HEK293 (cell line): ENCODE data around the gene SLC35E2B.

Source experiments
- MYNN ChIP-seq: fragments of 450-650 bp; formaldehyde crosslinking; IDR thresholded peaks from 2 replicates; pipeline ENCODE4 v1.5.1; 2016; ENCODE audit warnings: missing biosample characterization, missing genetic modification characterization, borderline replicate concordance
- YY1 ChIP-seq: fragments of 450-650 bp; formaldehyde crosslinking; IDR thresholded peaks from 2 replicates; pipeline ENCODE4 v1.5.1; 2018; ENCODE audit warnings: missing biosample characterization, missing genetic modification characterization
- ZBTB7A ChIP-seq: fragments of 450-650 bp; formaldehyde crosslinking; IDR thresholded peaks from 2 replicates; pipeline ENCODE4 v1.5.1; 2016; ENCODE audit warnings: low read depth, missing biosample characterization, missing genetic modification characterization
- ZBTB8A ChIP-seq: fragments of 450-650 bp; formaldehyde crosslinking; IDR thresholded peaks from 2 replicates; pipeline ENCODE4 v1.5.1; 2016; ENCODE audit warnings: missing biosample characterization, missing genetic modification characterization
- ZNF391 ChIP-seq: fragments of 450-650 bp; formaldehyde crosslinking; IDR thresholded peaks from 2 replicates; pipeline ENCODE4 v1.5.1; 2016; ENCODE audit warnings: low read depth, missing biosample characterization, missing genetic modification characterization, borderline replicate concordance
- ZNF449 ChIP-seq: fragments of 450-650 bp; formaldehyde crosslinking; IDR thresholded peaks from 2 replicates; pipeline ENCODE4 v1.5.1; 2017; ENCODE audit warnings: missing biosample characterization, mild to moderate bottlenecking, missing genetic modification characterization, moderate library complexity
- ZNF558 ChIP-seq: fragments of 450-650 bp; formaldehyde crosslinking; IDR thresholded peaks from 2 replicates; pipeline ENCODE4 v1.5.1; 2016; ENCODE audit warnings: missing biosample characterization, missing genetic modification characterization
- ZSCAN16 ChIP-seq: fragments of 450-650 bp; formaldehyde crosslinking; IDR thresholded peaks from 2 replicates; pipeline ENCODE4 v1.5.1; 2016; ENCODE audit warnings: missing biosample characterization, missing genetic modification characterization
- ZXDB ChIP-seq: fragments of 450-650 bp; formaldehyde crosslinking; IDR thresholded peaks from 2 replicates; pipeline ENCODE4 v1.5.1; 2016; ENCODE audit warnings: missing biosample characterization, missing genetic modification characterization
- TF ChIP-seq, protein P1 (sequence below): fragments of 450-650 bp; formaldehyde crosslinking; IDR thresholded peaks from 2 replicates; pipeline ENCODE4 v1.5.1; 2016; ENCODE audit warnings: missing biosample characterization, missing genetic modification characterization
- TF ChIP-seq, protein P2 (sequence below): fragments of 450-650 bp; formaldehyde crosslinking; IDR thresholded peaks from 2 replicates; pipeline ENCODE4 v1.5.1; 2016; ENCODE audit warnings: missing biosample characterization, missing genetic modification characterization, borderline replicate concordance
- TF ChIP-seq, protein P3 (sequence below): fragments of 450-650 bp; formaldehyde crosslinking; IDR thresholded peaks from 2 replicates; pipeline ENCODE4 v1.5.1; 2016; ENCODE audit warnings: missing biosample characterization, missing genetic modification characterization
- TF ChIP-seq, protein P4 (sequence below): fragments of 450-650 bp; formaldehyde crosslinking; IDR thresholded peaks from 2 replicates; pipeline ENCODE4 v1.5.1; 2016; ENCODE audit warnings: missing biosample characterization, missing genetic modification characterization

DNA sequence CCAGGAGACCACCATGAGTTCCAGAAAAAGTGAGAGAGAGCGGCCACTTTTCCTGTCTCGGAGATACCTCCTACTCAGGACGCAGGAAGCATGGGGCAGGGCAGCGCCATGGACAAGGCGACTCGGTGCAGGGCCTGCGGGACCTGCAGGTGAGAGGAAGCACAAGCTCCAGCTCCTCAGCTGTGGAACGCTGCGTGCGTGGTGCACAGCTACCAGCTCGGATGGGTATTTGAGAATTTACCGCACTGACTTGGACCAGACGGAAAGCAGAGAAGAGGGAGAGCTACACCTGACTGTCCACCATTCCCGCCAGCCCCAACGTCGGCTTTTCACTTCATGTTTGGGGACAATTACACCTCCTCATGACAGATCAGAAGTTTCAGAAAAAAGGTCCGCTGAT, 39.8 kb upstream of the SLC35E2B start:
- TF ChIP-seq, protein P1, sequence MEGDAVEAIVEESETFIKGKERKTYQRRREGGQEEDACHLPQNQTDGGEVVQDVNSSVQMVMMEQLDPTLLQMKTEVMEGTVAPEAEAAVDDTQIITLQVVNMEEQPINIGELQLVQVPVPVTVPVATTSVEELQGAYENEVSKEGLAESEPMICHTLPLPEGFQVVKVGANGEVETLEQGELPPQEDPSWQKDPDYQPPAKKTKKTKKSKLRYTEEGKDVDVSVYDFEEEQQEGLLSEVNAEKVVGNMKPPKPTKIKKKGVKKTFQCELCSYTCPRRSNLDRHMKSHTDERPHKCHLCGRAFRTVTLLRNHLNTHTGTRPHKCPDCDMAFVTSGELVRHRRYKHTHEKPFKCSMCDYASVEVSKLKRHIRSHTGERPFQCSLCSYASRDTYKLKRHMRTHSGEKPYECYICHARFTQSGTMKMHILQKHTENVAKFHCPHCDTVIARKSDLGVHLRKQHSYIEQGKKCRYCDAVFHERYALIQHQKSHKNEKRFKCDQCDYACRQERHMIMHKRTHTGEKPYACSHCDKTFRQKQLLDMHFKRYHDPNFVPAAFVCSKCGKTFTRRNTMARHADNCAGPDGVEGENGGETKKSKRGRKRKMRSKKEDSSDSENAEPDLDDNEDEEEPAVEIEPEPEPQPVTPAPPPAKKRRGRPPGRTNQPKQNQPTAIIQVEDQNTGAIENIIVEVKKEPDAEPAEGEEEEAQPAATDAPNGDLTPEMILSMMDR (tag by site-specific recombination): no peak
- no peak for TF ChIP-seq ZBTB8A (tag by site-specific recombination)
- TF ChIP-seq, protein P2, sequence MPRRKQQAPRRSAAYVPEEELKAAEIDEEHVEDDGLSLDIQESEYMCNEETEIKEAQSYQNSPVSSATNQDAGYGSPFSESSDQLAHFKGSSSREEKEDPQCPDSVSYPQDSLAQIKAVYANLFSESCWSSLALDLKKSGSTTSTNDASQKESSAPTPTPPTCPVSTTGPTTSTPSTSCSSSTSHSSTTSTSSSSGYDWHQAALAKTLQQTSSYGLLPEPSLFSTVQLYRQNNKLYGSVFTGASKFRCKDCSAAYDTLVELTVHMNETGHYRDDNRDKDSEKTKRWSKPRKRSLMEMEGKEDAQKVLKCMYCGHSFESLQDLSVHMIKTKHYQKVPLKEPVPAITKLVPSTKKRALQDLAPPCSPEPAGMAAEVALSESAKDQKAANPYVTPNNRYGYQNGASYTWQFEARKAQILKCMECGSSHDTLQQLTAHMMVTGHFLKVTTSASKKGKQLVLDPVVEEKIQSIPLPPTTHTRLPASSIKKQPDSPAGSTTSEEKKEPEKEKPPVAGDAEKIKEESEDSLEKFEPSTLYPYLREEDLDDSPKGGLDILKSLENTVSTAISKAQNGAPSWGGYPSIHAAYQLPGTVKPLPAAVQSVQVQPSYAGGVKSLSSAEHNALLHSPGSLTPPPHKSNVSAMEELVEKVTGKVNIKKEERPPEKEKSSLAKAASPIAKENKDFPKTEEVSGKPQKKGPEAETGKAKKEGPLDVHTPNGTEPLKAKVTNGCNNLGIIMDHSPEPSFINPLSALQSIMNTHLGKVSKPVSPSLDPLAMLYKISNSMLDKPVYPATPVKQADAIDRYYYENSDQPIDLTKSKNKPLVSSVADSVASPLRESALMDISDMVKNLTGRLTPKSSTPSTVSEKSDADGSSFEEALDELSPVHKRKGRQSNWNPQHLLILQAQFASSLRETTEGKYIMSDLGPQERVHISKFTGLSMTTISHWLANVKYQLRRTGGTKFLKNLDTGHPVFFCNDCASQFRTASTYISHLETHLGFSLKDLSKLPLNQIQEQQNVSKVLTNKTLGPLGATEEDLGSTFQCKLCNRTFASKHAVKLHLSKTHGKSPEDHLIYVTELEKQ (tag by site-specific recombination): no peak
- no peak for TF ChIP-seq ZNF558 (tag by site-specific recombination)
- no peak for TF ChIP-seq ZXDB (tag by site-specific recombination)
- TF ChIP-seq ZNF391 (tag by site-specific recombination): no peak
- TF ChIP-seq, protein P3, sequence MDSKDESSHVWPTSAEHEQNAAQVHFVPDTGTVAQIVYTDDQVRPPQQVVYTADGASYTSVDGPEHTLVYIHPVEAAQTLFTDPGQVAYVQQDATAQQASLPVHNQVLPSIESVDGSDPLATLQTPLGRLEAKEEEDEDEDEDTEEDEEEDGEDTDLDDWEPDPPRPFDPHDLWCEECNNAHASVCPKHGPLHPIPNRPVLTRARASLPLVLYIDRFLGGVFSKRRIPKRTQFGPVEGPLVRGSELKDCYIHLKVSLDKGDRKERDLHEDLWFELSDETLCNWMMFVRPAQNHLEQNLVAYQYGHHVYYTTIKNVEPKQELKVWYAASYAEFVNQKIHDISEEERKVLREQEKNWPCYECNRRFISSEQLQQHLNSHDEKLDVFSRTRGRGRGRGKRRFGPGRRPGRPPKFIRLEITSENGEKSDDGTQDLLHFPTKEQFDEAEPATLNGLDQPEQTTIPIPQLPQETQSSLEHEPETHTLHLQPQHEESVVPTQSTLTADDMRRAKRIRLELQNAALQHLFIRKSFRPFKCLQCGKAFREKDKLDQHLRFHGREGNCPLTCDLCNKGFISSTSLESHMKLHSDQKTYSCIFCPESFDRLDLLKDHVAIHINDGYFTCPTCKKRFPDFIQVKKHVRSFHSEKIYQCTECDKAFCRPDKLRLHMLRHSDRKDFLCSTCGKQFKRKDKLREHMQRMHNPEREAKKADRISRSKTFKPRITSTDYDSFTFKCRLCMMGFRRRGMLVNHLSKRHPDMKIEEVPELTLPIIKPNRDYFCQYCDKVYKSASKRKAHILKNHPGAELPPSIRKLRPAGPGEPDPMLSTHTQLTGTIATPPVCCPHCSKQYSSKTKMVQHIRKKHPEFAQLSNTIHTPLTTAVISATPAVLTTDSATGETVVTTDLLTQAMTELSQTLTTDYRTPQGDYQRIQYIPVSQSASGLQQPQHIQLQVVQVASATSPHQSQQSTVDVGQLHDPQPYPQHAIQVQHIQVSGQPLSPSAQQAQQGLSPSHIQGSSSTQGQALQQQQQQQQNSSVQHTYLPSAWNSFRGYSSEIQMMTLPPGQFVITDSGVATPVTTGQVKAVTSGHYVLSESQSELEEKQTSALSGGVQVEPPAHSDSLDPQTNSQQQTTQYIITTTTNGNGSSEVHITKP: no peak
- TF ChIP-seq ZSCAN16 (tag by site-specific recombination): no peak
- no peak for TF ChIP-seq ZNF449 (tag by site-specific recombination)
- TF ChIP-seq, protein P4, sequence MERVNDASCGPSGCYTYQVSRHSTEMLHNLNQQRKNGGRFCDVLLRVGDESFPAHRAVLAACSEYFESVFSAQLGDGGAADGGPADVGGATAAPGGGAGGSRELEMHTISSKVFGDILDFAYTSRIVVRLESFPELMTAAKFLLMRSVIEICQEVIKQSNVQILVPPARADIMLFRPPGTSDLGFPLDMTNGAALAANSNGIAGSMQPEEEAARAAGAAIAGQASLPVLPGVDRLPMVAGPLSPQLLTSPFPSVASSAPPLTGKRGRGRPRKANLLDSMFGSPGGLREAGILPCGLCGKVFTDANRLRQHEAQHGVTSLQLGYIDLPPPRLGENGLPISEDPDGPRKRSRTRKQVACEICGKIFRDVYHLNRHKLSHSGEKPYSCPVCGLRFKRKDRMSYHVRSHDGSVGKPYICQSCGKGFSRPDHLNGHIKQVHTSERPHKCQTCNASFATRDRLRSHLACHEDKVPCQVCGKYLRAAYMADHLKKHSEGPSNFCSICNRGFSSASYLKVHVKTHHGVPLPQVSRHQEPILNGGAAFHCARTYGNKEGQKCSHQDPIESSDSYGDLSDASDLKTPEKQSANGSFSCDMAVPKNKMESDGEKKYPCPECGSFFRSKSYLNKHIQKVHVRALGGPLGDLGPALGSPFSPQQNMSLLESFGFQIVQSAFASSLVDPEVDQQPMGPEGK: no peak
- no peak for TF ChIP-seq ZBTB7A (tag by site-specific recombination)
- TF ChIP-seq MYNN (tag by site-specific recombination): no peak
- TF ChIP-seq YY1: no peak
